T follicular helper cell (primary cell): ENCODE data around the gene POLR2J3.
"Not testable (repeated sequence)": the region's sequence is repeated elsewhere in the genome, so short reads cannot be mapped to it uniquely, and the experiment has no call there.

Experiments used
- DNase-seq: peaks from one replicate; pipeline ENCODE4 v3.0.0-alpha.2; 2020; ENCODE audit warnings: low read depth

Gene POLR2J3

GRCh38 chr7:102520797-102521196, 51.6 kb downstream of the POLR2J3 start:
- DNase-seq, result not testable (repeated sequence)

DNA sequence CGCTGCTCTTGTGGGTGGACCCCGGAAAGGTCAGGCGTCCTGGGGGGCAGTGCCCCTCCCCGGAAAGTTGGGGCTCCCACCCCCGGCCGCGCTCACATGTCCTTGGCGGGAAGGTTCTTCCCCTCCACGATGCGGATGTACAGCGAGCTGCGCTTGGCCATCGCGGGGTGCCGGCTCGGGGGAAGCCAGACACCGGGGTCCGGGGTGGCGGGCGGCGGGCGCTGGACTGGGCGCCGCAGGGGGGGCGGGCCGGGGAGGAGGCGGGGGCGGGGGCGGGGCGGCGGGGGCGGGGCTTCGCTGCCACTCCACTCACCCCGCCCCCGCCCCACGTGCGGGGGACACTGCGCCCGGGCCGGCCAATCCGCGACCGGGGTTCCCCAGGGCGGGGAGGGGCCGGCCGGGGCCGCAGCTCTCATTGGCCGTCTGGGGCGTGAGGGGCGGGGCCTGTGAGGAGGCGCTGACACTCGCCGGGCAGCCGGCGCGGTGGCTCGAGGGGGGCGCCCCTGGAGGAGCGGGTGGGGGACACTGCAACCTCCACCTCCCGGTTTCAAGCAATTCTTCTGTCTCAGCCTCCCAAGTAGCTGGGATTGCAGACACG, 54.7 kb downstream of the POLR2J3 start, which contains the start of gene RASA4B:
Gene RASA4B (minus strand): TSS at position 228 of the 598 bp plus-strand sequence. CDS start 67 bp downstream, at position 161.
- DNase-seq, result not testable (repeated sequence)
